ENCODE results near the gene FAM234B. TPM values are rescaled to one million over a fixed set of nuclear protein-coding genes. Genes with fewer than 3 reads are reported as not detected.
A peak's percentile ranks its signal among the peaks of the same experiment; 100 is the strongest.

The FAM234B gene, protein sequence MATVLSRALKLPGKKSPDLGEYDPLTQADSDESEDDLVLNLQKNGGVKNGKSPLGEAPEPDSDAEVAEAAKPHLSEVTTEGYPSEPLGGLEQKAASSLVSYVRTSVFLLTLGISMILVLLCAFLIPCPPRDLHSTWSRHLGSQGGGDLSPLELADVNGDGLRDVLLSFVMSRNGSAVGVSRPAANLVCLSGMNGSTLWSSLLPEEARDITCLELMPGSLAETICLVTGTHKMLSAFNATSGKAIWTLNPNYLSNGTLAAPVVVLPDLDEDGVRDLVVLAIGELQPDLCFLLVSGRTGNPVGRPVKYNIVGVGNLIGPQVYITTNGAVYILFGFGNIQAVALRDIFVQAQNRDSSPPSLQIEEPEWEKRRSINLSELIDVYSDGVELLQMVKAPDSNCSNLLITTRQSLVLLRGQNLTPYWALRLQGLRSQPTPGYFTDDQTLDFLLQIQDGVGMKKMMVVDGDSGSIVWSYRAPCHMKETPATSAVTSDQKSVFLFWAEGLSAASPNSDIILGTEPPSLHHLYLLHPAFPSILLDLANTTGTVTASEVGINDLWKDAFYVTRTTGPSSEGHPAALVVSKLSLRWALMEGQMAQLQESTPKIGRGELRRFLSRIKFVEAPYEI
- total RNA-seq (7.1 TPM), polyA plus RNA-seq (3.1 TPM)

DNA sequence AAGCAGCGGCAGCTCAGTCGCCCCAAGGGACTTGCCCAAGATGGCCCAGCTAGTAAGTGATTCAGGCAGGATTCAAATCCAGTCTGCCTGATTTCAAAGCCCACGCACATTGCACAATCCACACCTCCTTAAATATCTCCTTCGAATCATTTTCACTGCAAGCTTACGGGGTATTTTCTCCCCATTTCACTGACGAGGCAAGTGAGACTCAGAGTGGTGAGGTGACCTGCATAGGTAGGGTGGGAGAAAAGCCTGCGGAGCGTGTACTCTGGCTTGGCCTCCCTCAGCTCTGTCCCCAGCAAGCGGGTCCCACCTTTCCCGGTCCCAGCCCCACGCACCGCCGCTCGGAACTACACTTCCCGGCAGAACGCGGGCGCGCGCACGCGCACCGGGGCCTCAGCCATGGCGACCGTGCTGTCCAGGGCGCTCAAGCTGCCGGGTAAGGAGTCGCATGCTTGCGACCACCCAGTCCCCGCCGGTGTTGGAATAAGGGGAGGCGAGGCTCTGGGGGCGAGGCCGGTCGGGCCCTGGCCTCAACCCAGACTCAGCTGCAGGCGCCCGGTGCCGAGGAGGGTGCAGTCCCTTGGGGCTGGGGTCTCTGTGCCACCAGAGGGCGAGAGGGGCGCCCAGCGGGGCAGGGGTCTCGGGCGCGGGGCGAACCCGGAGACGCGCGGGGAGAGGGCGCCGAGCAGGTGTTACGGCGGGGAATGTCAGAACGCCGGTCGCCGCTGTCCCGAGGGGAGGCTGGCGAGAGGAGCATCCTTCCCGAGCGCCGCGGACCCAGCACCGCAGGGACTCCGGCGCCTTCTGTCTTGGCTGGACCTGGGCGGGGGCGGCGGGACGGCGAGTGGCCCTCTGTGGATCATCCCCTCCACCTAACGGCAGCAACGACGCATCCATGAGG lies at the start of gene FAM234B:
Gene FAM234B, plus strand, starts transcription at position 380 of the 904 bp plus-strand sequence. Its CDS starts 23 bp downstream, at position 403.
- Histone ChIP-seq H3K27ac (ENCODE audit: low read depth) (no peak within 1 kb of the TSS), H3K36me3 (ENCODE audit: insufficient read depth) (peaks cover 1% of the 10 kb centered on the region), H3K4me1 (ENCODE audit: insufficient read depth) (no peaks in the 10 kb centered on the region), H3K4me3 (ENCODE audit: low read depth, low read length) (peak within 1 kb of the TSS; percentile 96)
- DNase-seq (ENCODE audit: extremely low spot score) = no peak
- WGBS = 3% methylated on average over 74 of the region's 74 CpGs

DNA sequence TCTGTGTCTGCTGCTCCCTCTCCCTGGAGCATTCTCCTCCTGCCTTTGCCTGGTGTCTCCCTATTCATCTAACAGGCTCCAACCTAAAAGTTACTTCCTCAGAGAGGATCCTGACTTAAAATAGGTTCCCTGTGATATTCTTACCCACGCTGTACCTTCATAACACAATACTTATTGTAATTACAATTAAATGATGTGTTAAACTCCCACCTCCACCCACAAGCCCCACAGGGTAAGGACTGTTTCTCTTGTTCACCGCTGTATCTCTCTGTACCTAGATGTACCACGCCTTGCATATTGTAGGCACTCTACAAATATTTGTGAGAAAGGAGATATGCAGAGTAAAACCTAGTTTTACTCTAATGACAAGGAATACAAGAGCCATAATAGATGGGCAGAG lies 49.1 kb upstream of the FAM234B start:
- peaks cover 4% of the 10 kb centered on the region for H3K4me1 ChIP-seq (ENCODE audit: insufficient read depth)
- WGBS = 95% methylated on average over 3 of the region's 3 CpGs
- DNase-seq (ENCODE audit: extremely low spot score) = no peak
- no peak overlapping the region for H3K4me3 ChIP-seq (ENCODE audit: low read depth, low read length)
- no peak overlapping the region for H3K27ac ChIP-seq (ENCODE audit: low read depth)
- H3K36me3 ChIP-seq (ENCODE audit: insufficient read depth) = no peaks in the 10 kb centered on the region

DNA sequence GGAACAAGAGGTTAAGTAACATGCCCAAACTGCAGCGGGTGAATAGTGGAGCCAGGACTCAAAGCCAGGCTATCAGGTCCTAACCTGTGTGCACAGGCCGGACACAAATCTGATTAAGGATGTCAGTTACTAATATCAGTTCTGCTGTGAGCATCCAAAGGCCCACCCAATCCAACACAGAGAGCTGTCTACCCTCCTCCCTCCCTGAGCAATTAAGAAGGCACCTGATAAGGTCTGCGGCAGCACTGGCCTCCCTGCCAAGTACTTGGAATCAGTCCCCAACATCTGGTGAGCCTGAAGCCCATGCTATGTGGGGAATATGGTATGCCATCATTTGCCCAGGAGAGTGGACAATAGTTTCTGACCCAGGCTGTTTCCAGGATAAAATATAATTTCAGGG lies 48.0 kb upstream of the FAM234B start:
- 69% methylated on average over 3 of the region's 3 CpGs for WGBS
- H3K4me1 ChIP-seq (ENCODE audit: insufficient read depth) = peaks cover 4% of the 10 kb centered on the region
- H3K4me3 ChIP-seq (ENCODE audit: low read depth, low read length) = no peak overlapping the region
- DNase-seq (ENCODE audit: extremely low spot score) = no peak
- H3K36me3 ChIP-seq (ENCODE audit: insufficient read depth) = no peaks in the 10 kb centered on the region
- no peak overlapping the region for H3K27ac ChIP-seq (ENCODE audit: low read depth)

DNA sequence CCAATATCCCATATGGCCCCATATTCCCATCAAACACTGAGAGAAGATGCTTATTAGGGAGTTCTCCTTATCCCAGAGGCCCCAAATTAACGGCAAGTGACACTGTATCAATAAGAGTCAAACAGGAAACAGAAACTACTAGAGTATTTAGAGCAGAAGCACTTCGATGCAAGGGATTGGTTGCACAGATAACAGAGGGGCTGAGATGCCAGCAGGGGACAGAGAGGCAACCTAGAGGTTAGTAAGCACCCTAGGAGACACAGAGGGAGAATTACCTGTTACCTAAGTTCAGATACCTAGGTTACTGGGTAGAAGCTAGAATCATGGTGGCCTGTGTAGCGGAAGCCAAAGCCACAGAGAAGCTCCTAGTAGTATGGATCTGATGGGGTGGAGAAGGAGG lies 47.0 kb upstream of the FAM234B start:
- Histone ChIP-seq H3K4me1 (ENCODE audit: insufficient read depth) (peaks cover 4% of the 10 kb centered on the region), H3K27ac (ENCODE audit: low read depth) (no peak overlapping the region)

DNA sequence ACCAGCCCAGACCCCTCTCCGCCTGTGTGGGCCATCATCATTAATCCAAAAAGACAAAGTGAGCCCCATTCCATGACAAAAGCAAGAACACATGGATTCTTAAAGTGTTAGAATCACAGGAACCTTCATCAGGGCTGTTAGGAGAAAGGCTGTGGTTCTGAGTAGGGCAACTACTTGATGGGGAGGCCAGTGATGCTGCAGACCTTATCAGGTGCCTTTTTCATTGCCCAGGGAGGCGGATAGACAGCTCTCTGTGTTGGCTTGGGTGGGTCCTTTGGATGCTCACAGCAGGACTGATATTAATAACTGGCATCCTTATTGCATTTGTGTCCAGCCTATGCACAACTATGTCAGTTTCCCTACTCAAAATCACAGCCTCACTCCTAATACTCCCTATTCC lies 46.4 kb upstream of the FAM234B start:
- DNase-seq (ENCODE audit: extremely low spot score) = no peak
- Histone ChIP-seq H3K4me3 (ENCODE audit: low read depth, low read length) (no peak overlapping the region), H3K4me1 (ENCODE audit: insufficient read depth) (peaks cover 4% of the 10 kb centered on the region), H3K36me3 (ENCODE audit: insufficient read depth) (no peaks in the 10 kb centered on the region), H3K27ac (ENCODE audit: low read depth) (no peak overlapping the region)
- WGBS = 65% methylated on average over 2 of the region's 2 CpGs

More for the DNA sequence above, 47.0 kb upstream of the FAM234B start:
- H3K36me3 ChIP-seq (ENCODE audit: insufficient read depth) = no peaks in the 10 kb centered on the region
- H3K4me3 ChIP-seq (ENCODE audit: low read depth, low read length) = no peak overlapping the region
- DNase-seq (ENCODE audit: extremely low spot score) = no peak
- 61% methylated on average over 3 of the region's 3 CpGs for WGBS

DNA sequence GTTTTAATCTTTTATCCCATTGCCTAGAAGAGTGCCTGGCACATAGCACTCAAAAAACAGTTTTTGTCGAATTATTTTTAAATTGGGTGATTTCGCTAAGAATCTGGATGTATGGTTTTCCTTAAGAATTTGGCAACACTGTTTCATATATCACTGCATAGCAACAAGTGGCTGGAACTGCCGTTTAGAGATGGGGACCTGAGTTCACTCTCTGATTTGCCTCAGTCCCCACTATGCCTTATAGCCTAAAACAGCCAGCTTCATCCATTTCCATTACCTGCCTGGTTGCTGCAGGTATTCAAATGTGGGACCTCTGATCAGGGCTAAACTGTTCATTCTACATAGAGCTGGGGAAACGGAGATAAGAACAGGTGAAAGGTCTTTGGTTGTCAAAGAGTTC lies 45.9 kb upstream of the FAM234B start:
- Histone ChIP-seq H3K4me1 (ENCODE audit: insufficient read depth) (peaks cover 4% of the 10 kb centered on the region), H3K27ac (ENCODE audit: low read depth) (no peak overlapping the region), H3K36me3 (ENCODE audit: insufficient read depth) (no peaks in the 10 kb centered on the region), H3K4me3 (ENCODE audit: low read depth, low read length) (no peak overlapping the region)
- no peak for DNase-seq (ENCODE audit: extremely low spot score)
- 89% methylated on average over 4 of the region's 4 CpGs for WGBS

DNA sequence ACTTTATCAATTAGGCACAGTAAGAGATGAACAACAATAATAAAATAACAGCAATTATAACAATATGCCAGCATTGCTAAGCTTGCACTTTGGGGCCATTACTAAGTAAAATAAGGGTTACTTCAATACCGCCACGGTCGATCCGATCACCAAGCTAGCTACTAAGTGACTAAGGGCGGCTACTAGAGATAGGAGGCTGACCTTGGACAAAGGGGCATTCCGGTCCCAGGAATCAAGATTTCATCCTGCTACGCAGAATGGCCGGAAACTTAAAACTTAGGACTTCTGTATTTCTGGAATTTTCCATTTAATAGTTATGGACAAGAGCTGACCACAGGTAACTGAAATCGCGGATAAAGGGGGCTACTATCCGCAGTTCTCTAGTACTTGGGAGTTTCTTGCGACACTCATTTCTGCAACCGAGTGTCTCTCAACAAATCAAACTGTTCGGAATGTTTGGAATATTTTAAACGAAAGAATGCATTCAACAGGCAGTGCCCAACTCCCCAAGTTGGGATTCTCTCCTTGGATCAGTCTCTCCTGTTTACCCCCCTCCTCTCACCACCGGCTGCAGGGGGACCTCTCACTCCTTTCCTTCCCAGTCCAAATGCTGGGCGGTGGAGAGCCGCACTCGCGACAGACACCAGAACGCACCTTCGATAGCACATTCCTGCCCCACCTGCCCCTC lies 44.8 kb upstream of the FAM234B start:
- Histone ChIP-seq H3K36me3 (ENCODE audit: insufficient read depth) (no peaks in the 10 kb centered on the region), H3K4me1 (ENCODE audit: insufficient read depth) (peaks cover 4% of the 10 kb centered on the region), H3K4me3 (ENCODE audit: low read depth, low read length) (peak overlapping the region; percentile 75), H3K27ac (ENCODE audit: low read depth) (no peak overlapping the region)
- WGBS = 29% methylated on average over 22 of the region's 22 CpGs
- no peak for DNase-seq (ENCODE audit: extremely low spot score)

DNA sequence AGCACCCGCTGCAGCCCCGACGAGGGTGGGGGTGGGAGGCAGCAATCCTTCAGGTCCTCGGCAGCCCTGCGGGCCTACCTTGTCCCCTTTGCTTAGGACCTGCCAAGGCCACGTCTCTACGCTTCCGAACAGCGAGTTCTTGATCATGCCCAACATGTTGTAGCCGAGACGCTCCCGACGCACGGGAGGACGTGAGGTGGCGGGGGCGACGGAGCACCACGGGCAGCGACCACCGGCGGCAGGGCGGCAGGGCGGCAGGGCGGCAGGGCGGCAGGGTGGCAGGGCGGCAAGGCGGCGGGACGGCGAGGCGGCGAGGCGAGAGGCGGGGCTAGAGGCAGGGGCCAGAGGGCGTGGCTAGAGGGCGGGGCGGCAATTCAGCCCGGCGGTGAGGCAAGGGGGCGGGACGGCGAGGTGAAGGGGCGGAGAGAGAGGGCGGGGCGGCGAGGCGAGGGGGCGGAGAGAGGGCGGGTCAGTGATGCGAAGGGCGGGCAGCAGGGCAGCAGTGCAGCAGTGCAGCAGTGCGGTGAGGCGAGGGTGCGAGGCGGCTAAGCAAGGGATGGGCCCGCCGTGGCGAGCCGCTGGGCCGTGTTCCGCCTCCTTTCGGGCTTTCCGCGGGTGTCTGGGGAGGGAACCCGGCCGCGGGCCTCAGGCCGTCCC lies 44.1 kb upstream of the FAM234B start, which contains the start of gene HEBP1:
Gene HEBP1, minus strand, starts transcription at position 307 of the 657 bp plus-strand sequence. Its CDS starts 151 bp downstream, at position 156.
- peak; percentile 82 for DNase-seq (ENCODE audit: extremely low spot score)
- H3K4me3 ChIP-seq (ENCODE audit: low read depth, low read length) = peak within 1 kb of the TSS; percentile 75
- WGBS = under 1% methylated on average over 69 of the region's 69 CpGs
- H3K27ac ChIP-seq (ENCODE audit: low read depth) = peak within 1 kb of the TSS; percentile 90
- H3K4me1 ChIP-seq (ENCODE audit: insufficient read depth) = peaks cover 4% of the 10 kb centered on the region
- H3K36me3 ChIP-seq (ENCODE audit: insufficient read depth) = no peaks in the 10 kb centered on the region

DNA sequence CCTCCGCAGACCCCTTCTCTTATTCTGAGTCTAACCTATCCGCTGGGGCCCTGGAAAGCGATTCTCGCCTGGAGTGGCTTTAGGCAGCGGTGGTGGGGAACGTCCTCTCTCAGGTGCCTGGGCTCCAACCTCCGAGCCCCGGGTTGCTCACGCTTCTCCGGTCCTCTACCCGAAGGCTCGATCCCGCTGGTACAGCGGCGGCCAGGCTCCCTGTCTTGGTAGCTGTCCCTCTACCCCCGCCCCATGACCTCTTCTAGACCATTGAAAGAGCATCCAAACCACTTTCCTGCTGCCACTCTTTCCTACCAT lies 43.6 kb upstream of the FAM234B start:
- peak overlapping the region; percentile 68 for H3K4me3 ChIP-seq (ENCODE audit: low read depth, low read length)
- no peaks in the 10 kb centered on the region for H3K36me3 ChIP-seq (ENCODE audit: insufficient read depth)
- under 1% methylated on average over 16 of the region's 16 CpGs for WGBS
- peak overlapping the region; percentile 90 for H3K27ac ChIP-seq (ENCODE audit: low read depth)
- peaks cover 4% of the 10 kb centered on the region for H3K4me1 ChIP-seq (ENCODE audit: insufficient read depth)
- no peak for DNase-seq (ENCODE audit: extremely low spot score)

DNA sequence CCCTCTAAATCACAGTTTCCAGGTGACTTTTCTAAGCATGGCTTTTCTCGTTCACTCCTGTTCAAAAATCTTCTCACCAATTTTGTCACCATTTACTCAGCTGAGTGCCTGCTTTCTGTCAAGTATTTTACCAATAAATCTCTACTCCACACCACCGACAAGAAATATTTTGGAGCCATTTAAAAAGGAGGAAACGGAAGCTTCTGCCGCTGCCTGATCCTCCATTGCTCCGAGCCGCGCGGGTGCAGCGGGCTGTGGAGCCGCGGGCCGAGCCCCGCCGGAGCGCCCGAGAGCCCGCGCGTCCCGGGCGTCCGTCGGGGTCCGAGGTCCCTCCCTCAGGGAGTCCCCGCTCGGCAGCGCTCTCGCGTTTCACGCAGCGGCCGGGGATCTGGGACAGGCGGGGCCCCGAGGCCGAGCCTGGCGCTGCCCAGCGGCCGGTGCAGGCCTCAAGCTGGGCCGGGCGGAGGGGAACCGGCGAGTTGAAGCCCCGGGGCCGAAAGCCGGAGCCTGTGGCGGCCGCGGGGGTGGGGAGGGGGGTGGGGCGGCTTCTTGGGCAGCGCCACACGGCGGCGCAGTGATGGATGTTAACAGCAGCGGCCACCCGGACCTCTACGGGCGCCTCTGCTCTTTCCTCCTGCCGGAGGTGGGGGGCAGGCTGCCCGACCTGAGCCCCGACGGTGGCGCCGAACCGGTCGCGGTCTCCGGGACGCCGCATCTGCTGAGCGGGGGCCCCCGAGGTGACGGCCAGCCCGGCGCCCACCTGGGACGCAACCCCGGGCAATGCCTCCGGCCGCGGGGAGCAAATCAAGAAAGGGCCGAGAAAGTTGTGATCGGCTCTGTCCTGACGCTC lies 43.0 kb upstream of the FAM234B start:
- Histone ChIP-seq H3K4me1 (ENCODE audit: insufficient read depth) (peaks cover 4% of the 10 kb centered on the region), H3K36me3 (ENCODE audit: insufficient read depth) (no peaks in the 10 kb centered on the region), H3K4me3 (ENCODE audit: low read depth, low read length) (peak overlapping the region; percentile 68), H3K27ac (ENCODE audit: low read depth) (peak overlapping the region; percentile 90)
- DNase-seq (ENCODE audit: extremely low spot score) = no peak
- WGBS = under 1% methylated on average over 82 of the region's 82 CpGs

DNA sequence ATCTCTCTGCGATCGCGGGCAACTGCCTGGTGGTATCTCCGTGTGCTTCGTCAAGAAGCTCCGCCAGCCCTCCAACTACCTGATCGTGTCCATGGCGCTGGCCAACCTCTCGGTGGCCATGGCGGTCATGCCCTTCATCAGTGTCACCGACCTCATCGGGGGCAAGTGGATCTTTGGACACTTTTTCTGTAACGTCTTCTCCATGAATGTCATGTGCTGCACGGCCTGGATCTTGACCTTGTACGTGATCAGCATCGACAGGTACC lies 42.5 kb upstream of the FAM234B start:
- Histone ChIP-seq H3K4me1 (ENCODE audit: insufficient read depth) (peaks cover 4% of the 10 kb centered on the region), H3K4me3 (ENCODE audit: low read depth, low read length) (peak overlapping the region; percentile 68), H3K27ac (ENCODE audit: low read depth) (peak overlapping the region; percentile 90), H3K36me3 (ENCODE audit: insufficient read depth) (no peaks in the 10 kb centered on the region)
- no peak for DNase-seq (ENCODE audit: extremely low spot score)
- 47% methylated on average over 16 of the region's 16 CpGs for WGBS

All from urinary bladder (tissue), 4 donors.